ENCODE measurements around the gene SRBD1.

SRBD1 gene

DNA sequence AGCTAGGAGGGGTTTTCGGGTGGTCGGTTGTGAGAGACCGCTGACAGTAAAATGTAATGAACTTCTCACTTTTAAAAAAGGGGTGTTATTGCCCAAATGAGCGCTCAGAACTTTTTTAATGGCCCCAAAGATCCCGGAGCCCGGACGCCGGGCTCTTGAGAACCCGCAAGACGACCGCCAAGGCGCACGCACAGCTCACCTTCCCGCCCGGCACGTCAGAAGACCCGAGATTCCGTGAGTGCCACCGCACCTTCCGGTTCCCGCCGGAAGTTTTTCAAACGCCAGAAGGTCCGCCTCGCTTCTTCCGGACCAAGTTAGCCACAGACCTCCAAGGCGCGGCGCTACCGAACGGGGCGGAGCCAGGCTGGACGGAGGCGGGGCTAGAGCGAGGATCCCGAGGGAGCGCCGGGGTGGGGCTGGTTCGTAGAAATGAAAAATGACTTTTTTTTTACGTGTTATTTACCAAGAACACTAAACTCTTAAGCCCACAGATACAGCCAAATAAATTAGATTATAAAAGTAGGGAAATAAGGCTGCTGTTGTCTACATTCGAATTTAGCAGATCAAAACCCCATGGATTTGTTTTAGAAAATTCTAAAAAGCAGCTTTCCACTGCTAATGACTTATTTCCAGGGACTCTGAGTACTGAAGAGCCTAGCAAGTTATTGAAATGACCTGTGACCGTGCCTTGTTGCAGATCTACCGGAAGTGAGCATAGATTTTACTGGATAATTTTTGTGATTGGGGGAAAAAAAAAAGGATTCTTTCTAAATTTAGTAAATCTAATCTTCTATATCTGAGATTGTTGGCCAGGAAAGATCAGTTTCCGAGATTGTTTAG lies at the start of gene SRBD1:
TSS of gene SRBD1 (minus strand) at position 248 of the 840 bp plus-strand sequence. CDS start 5,826 bp downstream, outside the sequence.
- Histone ChIP-seq H3K9me3 (replicated peaks in 1 of 11) (no peaks in the 10 kb centered on the region), H3K4me1 (peaks cover 12 to 31% (median 26%) of the 10 kb centered on the region in 10 experiments), H3K27me3 (no peaks in the 10 kb centered on the region), H3K9ac (peak within 1 kb of the TSS; percentile 76 to 89 (median 84)), H3K4me2 (peak within 1 kb of the TSS; percentile 77 to 91 (median 86)), H3K27ac (peak within 1 kb of the TSS; percentile 52 to 89 (median 82); a peak in 21 of 22 replicates), H3K36me3 (no peaks in the 10 kb centered on the region), H3K4me3 (peak within 1 kb of the TSS; percentile 66 to 87 (median 77)), H4K20me1 (no peaks in the 10 kb centered on the region)
- no peak for TF ChIP-seq Cebpa-rat (IDR thresholded peaks at IDR 0.05)

GRCh38 chr2:45654250-45654649 lies 43.2 kb upstream of the SRBD1 start:
- Histone ChIP-seq H3K4me1 (peaks cover 23 to 60% (median 57%) of the 10 kb centered on the region in 10 experiments), H3K36me3 (peaks cover 0 to 60% (median 52%) of the 10 kb centered on the region in 11 experiments; a peak in 15 of 22 replicates), H3K9me3 (replicated peaks in 1 of 11) (no peaks in the 10 kb centered on the region), H3K27ac (peak overlapping the region in 4 of 11 experiments; percentile 14 to 96 (median 92); a peak in 5 of 22 replicates), H3K9ac (peak overlapping the region in 9 of 11 experiments; percentile 92 to 97 (median 95); a peak in 16 of 22 replicates), H4K20me1 (peaks cover 8 to 86% (median 71%) of the 10 kb centered on the region in 11 experiments; a peak in 20 of 22 replicates), H3K4me2 (peak overlapping the region; percentile 87 to 100 (median 96)), H3K27me3 (no peaks in the 10 kb centered on the region), H3K4me3 (peak overlapping the region in 8 of 10 experiments; percentile 86 to 95 (median 94); a peak in 17 of 20 replicates)
- no peak for TF ChIP-seq Cebpa-rat (IDR thresholded peaks at IDR 0.05)

DNA sequence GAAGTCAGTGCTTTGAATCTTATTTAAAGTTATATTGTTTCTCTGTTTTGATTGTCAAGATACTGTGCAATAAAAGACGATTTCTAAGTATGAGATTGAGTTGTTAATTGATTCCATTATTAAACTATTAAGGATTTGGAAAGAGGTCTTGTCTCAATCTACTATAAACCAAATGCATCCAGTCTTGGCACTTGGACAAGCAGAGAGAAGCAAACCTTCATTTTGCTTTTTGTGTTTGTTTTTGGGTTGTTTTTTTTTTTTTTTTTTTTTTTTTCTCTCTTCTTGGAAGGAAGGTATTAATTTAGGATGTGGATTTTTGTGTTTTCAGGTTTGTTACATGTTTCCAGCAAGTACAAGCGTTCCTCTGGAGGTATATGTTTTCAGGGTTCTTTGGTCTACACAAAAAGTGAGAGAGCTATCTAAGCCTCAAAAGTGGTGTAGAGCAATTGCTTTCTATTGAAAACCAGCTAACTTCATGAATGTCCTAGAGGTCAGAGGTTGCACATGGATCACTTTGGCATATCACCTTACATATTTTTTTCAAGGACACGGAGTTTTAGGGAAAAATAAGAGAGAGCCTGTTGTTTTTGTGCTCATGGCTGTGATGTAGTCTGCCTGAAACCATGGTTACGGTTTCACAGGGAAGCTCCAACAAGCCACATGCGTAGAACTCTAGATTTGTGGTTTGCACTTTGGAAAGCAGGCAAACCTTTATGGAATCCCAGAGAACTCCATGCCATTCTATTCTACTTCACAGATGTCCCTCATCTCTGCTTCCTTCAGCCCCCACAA lies 42.3 kb upstream of the SRBD1 start:
- Histone ChIP-seq H3K9ac (peak overlapping the region; percentile 92 to 97 (median 94); a peak in 20 of 22 replicates), H3K4me3 (peak overlapping the region; percentile 76 to 95 (median 90)), H3K27me3 (no peaks in the 10 kb centered on the region), H3K4me1 (peaks cover 32 to 65% (median 62%) of the 10 kb centered on the region in 10 experiments), H3K27ac (peak overlapping the region in 9 of 11 experiments; percentile 89 to 96 (median 93); a peak in 18 of 22 replicates), H3K9me3 (replicated peaks in 1 of 11) (no peaks in the 10 kb centered on the region), H3K36me3 (peaks cover 0 to 51% (median 43%) of the 10 kb centered on the region in 11 experiments; a peak in 14 of 22 replicates), H4K20me1 (peaks cover 12 to 81% (median 62%) of the 10 kb centered on the region in 11 experiments; a peak in 20 of 22 replicates), H3K4me2 (peak overlapping the region; percentile 87 to 100 (median 96))
- no peak for TF ChIP-seq Cebpa-rat (IDR thresholded peaks at IDR 0.05)

DNA sequence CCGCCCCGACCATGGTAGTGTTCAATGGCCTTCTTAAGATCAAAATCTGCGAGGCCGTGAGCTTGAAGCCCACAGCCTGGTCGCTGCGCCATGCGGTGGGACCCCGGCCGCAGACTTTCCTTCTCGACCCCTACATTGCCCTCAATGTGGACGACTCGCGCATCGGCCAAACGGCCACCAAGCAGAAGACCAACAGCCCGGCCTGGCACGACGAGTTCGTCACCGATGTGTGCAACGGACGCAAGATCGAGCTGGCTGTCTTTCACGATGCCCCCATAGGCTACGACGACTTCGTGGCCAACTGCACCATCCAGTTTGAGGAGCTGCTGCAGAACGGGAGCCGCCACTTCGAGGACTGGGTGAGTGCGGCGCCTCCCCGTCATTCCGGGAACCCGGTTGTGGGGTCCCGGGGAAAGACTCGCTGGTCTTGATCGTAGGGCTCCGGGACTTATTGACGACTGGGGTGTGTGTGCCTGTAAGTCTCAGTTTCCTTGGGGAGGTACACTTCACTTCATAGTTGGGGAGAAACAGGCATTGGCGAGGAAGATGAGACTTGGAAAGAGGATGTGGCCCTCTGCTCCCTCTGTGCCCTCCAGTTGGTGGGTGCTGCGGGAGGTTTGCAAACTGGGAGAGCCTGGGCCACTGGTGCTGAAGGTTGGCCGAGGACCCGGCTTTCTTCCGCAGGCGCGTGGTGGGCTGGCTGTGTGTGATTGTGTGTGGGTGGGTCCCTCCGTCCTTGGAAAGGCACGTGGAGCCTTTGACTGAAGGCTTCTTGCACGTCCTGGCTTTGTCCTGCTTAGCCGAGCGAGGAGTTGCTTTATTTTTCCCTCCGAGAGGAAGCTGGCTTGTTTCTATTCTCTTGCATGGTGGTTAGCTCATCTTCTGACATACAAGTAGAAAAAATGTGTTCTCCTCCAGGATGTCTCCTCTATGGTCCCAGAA lies 41.3 kb upstream of the SRBD1 start:
- Histone ChIP-seq H3K27me3 (no peaks in the 10 kb centered on the region), H3K4me2 (peak overlapping the region; percentile 87 to 100 (median 96))
- TF ChIP-seq Cebpa-rat (IDR thresholded peaks at IDR 0.05) = no peak

GRCh38 chr2:45651415-45652089 lies 40.5 kb upstream of the SRBD1 start, which contains the start of gene PRKCE:
Gene PRKCE (plus strand): TSS chr2:45651675.
- H3K9me3 ChIP-seq (replicated peaks in 1 of 11) = no peaks in the 10 kb centered on the region
- no peak for TF ChIP-seq Cebpa-rat (IDR thresholded peaks at IDR 0.05)
- peaks cover 0 to 33% (median 25%) of the 10 kb centered on the region in 11 experiments; a peak in 13 of 22 replicates for H3K36me3 ChIP-seq
- H3K27me3 ChIP-seq = no peaks in the 10 kb centered on the region
- peaks cover 12 to 63% (median 44%) of the 10 kb centered on the region in 11 experiments; a peak in 20 of 22 replicates for H4K20me1 ChIP-seq
- H3K4me3 ChIP-seq = peak within 1 kb of the TSS; percentile 76 to 95 (median 90)
- H3K27ac ChIP-seq = peak within 1 kb of the TSS; percentile 89 to 96 (median 91)
- peaks cover 45 to 65% (median 61%) of the 10 kb centered on the region in 10 experiments for H3K4me1 ChIP-seq
- H3K9ac ChIP-seq = peak within 1 kb of the TSS; percentile 92 to 97 (median 94)
- H3K4me2 ChIP-seq = peak within 1 kb of the TSS; percentile 88 to 100 (median 96)

More for the DNA sequence above, 41.3 kb upstream of the SRBD1 start:
- peaks cover 42 to 66% (median 63%) of the 10 kb centered on the region in 10 experiments for H3K4me1 ChIP-seq
- H4K20me1 ChIP-seq = peaks cover 12 to 71% (median 52%) of the 10 kb centered on the region in 11 experiments; a peak in 20 of 22 replicates
- H3K4me3 ChIP-seq = peak overlapping the region; percentile 76 to 95 (median 90)
- H3K36me3 ChIP-seq = peaks cover 0 to 41% (median 33%) of the 10 kb centered on the region in 11 experiments; a peak in 14 of 22 replicates
- H3K9ac ChIP-seq = peak overlapping the region; percentile 92 to 97 (median 94)
- H3K27ac ChIP-seq = peak overlapping the region in 10 of 11 experiments; percentile 89 to 96 (median 92); a peak in 19 of 22 replicates
- no peaks in the 10 kb centered on the region for H3K9me3 ChIP-seq (replicated peaks in 1 of 11)

DNA sequence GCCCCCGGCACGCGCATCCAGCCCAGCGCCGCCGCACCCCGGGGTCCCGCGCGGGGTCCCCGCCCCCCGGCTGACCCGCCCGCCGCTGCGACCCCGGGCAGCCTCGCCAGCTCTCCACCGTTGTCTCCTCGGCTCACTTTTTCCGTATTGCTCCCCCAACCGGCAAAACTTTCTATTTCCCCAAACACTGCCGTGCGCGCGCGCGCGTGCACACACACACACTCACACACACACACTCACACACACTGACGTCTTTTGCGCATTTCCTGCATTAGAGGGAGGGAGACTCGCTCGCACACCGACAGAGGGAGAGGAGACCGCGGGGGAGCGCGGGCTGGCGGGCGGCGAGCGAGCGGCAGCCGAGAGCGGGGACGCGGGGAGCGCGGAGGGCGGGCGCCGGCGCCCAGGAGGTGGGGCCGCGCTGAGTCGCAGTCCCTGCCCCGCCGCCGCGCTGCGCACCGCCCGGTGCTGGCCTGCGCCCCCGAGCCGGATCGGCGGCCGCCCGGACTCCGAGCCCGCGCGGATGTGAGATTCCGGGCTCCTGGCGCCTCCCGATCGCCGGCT lies 39.9 kb upstream of the SRBD1 start:
- H3K9me3 ChIP-seq (replicated peaks in 1 of 11) = no peaks in the 10 kb centered on the region
- peak overlapping the region; percentile 76 to 95 (median 90) for H3K4me3 ChIP-seq
- peak overlapping the region; percentile 89 to 96 (median 91) for H3K27ac ChIP-seq
- TF ChIP-seq Cebpa-rat (IDR thresholded peaks at IDR 0.05) = no peak
- H3K27me3 ChIP-seq = no peaks in the 10 kb centered on the region
- H4K20me1 ChIP-seq = peaks cover 12 to 57% (median 38%) of the 10 kb centered on the region in 11 experiments; a peak in 20 of 22 replicates
- peak overlapping the region; percentile 88 to 100 (median 96); a peak in 21 of 22 replicates for H3K4me2 ChIP-seq
- H3K9ac ChIP-seq = peak overlapping the region; percentile 92 to 97 (median 94)
- peaks cover 45 to 64% (median 55%) of the 10 kb centered on the region in 10 experiments for H3K4me1 ChIP-seq
- peaks cover 0 to 27% (median 20%) of the 10 kb centered on the region in 11 experiments; a peak in 13 of 22 replicates for H3K36me3 ChIP-seq
